Activated T-helper 1 cell treated with Interleukin-2 at 50 U/mL for 16 hours (primary cell): Measurements from ENCODE around the gene TNPO3.
"Not testable (repeated sequence)": the region's sequence is repeated elsewhere in the genome, so short reads cannot be mapped to it uniquely, and the experiment has no call there.

Experiments
- DNase-seq: peaks from one replicate; pipeline ENCODE4 v3.0.0-alpha.2; 2020; ENCODE audit warnings: low read depth

TNPO3 gene

DNA sequence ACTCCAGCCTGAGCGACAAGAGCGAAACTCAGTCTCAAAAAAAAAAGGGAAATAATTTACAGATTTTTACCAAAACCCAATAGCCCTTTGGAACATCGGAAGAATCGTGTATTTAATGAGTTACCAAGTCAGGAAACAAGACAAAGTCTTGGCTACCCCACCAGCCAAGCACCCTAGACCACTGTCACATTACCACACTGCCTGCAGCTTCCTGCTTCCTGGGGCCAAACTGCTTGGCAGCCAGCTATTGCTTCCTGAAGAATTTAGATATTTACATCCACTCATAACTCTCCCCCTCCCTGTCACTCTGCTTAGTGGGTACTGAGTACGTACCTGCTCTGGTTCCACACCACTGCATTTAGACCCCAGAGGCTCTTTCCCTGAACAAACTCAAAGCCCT lies 14.1 kb upstream of the TNPO3 start:
- DNase-seq = no peak

DNA sequence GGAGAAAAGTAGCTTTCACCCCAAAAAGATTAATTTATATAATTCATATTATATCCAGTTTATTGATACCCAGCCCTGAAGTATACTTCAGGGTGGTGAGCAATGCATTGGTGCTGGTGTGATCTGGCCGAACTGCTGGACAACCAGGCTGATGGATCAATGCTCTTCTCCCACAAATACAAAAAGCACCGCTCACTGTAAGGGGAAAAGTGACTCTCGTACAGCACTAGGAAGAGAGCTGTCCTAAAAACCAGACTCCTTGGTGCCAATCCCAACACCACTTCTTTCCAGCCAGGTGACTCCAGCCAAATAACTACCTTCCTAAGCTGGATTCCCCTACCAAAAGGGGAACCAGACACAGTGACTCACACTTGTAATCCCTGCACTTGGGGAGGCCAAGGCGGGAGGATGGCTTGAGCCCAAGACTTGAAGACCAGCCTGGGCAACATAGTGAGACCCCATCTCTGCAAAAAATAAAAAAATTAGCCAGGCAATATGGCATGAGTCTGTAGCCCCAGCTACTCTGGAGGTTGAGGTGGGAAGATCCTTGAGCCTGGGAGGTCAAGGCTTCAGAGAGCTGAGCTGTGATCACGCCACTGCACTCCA lies 13.1 kb upstream of the TNPO3 start:
- DNase-seq = no peak

DNA sequence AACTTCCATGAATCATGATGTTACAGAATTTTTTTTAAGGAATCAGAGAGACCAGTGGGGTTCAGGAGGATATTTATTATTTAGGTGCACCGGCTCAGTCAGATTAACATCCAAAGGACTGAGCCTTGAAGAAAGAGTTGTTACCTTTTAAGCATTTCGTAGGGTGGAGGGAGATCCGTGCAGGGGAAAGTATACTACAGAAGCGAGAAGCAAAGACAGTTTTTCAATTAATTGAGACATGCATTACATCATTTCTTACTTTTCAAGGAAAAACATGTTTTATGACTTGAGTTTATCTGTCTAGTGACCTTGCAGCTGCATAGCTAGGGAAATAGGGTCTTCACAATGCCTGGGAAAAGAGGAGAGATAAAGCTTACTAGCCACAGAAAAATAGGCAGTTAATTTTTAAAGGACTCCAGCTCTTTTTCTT lies 12.2 kb upstream of the TNPO3 start:
- not testable (repeated sequence) for DNase-seq

DNA sequence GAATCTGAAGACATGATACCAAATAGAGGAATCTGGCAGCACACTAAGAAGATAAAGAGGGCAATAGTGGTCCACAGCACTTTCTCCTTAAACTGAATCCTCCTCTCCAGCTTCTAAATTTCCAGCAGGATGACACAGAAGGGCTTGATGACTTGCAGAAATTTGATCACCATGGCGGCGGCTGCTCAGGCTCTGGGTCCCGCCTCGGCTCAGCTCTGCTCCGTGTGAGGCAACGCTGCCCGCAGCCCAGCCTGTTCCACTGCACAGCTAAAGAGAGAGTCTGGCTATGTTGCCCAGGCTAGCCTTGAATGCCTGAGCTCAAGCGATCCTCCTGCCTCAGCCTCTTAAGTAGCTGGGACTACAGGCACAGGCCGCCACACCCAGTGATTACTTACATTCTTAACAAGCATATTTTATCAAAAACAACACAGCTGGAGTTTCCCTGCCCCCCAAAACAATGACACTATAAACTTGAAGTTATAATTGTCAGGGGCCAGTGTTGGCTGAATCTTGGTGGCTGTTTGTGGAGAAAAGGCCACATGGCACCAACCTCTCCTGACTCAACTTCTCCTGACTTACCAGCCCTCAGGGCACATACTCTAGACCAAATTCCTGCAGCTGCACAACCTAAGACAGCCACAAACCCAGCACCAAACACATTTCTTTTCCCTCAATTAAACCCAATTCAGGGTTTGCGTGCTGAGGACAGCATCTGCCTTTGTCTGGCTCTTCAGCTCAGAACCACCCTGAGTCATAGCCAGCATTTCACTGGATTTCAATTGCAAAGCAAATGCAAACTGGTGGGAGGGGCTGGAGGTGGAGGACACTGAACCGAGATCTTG lies 11.6 kb upstream of the TNPO3 start:
- no peak for DNase-seq

DNA sequence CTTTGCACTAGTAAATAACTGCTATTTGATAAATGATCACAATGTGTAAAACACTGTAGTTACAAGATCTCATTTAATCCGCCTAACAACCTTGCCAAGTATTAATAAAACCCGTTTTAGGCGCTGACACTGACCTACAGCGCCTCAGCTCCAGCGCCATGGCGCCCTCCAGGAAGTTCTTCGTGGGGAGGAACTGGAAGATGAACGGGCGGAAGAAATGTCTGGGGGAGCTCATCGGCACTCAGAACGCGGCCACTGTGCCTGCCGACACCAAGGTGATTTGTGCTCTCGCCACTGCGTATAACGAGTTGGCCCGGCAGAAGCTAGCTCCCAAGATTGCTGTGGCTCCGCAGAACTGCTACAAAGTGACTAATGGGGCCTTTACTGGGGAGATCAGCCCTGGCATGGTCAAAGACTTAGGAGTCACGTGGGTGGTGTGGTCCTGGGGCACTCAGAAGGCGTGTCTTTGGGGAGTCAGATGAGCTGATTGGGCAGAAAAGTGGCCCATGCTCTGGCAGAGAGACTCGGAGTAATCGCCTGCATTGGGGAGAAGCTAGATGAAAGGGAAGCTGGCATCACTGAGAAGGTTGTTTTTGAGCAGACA lies 1.1 kb upstream of the TNPO3 start:
- no peak for DNase-seq

DNA sequence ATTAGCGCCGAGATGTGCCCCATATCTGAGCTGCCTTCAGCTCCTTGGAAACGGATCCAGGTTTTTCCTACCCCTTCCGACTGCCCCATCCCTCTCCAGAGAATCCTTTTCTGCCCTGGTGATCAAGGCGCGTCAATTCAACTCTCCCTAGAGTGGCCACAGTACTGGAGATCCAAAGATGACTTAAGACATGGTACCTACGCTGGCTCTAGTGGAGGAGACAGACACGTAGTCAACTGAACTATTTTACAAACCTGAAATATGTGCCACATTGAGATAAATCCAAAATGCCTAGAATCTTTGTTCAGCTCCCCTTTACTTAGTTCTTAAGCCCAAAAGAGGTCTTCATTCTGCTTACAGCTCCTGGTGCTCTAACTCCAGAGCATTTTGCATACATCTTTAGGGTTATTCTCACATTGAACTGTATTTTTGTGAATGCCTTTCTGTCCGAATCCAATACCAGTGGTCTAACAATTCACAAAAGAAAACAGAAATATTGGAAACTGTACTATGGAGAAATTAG lies 444 bp upstream of the TNPO3 start:
- no peak for DNase-seq

DNA sequence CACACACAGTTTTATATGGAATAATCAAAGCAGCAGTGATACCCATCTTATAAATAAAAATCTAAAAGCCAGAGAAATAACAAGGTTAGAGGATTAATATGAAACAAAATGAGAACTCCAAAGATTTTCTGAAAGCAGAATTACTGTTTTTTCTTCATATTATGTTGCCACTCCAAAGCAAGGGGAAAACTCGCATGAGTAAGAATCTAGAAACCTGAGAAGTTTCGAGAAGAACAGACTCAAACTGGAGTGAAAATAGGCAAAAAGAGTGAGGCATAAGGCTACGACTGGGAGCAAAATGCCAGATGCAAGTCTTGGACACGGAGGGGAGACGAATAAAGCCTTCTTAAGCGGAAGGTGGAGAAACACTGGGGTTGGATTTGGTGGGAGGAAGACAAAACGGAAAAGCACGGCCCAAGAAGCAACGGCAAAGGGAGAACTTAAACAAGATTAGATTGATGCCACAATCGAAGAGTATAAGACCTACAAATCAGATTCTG lies 923 bp downstream of the TNPO3 start:
- no peak for DNase-seq

DNA sequence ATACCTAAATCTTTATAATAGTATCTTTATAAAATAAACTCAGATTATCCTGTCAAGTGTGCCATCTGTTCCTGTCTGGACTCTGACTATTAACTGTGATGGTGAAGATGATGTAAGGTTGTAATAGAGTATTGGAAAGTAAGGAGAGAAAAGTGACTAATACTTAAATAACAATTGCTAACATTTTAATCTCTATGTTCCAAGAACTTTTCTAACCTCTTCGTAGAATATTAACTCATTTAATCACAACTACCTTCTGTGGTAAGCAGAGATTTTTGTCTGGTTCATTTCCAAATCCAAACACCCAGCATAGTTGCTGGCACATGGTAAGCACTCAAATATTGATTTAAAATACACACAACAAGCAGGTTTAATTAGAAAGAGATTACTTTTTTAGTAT lies 2.5 kb downstream of the TNPO3 start:
- DNase-seq = no peak

DNA sequence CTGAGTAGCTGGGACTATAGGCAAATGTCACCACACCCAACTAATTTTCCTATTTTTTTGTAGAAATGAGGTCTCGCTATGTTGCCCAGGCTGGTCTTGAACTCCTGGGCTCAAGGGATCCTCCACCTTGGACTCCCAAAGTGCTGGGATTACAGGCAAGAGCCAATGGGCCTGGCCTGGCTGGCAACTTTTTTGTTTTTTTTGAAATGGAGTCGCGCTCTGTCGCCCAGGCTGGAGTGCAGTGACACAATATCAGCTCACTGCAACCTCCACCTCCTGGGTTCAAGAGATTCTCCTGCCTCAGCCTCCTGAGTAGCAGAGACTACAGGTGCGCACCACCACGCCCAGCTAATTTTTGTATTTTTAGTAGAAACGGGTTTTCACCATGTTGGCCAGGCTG lies 3.5 kb downstream of the TNPO3 start:
- not testable (repeated sequence) for DNase-seq

DNA sequence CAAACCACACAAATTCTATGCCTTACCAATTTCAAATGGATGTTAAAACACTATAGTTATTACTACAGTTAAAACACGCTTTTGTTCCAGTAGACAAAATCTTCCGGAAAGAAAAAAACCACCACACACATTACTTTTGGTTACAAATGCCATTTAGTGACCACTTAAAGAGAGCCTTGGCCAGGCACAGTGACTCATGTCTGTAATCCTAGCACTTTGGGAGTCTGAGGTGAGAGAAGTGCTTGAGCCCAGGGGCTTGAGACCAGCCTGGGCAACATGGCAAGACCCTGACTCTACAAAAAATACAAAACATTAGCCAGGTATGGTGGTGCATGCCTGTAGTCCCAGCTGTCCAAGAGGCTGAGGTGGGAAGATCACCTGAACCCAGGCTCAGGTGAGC lies 7.2 kb downstream of the TNPO3 start:
- DNase-seq = no peak

DNA sequence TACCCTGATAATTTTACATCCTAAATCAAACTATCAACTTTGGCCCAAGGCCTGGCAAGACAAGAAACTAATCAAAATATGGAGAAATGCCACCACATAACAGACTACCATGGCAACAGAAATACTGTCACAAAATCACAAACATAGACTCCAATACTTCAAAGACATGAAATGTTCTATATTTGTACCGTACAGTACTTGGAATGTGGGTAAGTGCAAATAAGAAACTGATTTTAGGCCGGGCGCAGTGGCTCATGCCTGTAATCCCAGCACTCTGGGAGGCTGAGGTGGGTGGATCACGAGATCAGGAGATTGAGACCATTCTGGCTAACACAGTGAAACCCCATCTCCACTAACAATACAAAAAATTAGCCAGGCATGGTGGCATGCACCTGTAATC lies 9.2 kb downstream of the TNPO3 start:
- DNase-seq = no peak

DNA sequence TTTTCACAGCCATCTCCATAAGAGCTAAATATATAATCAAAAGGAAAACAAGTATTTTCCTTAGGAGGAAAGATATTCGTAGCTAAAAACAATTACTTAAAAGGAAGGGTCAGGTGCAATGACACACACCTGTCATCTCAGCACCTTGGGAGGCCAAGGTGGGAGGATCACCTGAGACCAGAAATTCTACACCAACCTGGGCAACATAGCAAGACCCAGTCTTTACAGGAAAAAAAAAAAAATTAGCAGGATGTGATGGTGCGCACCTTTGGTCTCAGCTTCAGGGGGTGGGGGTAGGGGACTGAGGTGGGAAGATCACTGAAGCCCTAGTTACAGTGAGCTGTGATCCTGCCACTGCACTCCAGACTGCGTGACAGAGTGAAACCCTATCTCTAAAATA lies 11.9 kb downstream of the TNPO3 start:
- DNase-seq = no peak

DNA sequence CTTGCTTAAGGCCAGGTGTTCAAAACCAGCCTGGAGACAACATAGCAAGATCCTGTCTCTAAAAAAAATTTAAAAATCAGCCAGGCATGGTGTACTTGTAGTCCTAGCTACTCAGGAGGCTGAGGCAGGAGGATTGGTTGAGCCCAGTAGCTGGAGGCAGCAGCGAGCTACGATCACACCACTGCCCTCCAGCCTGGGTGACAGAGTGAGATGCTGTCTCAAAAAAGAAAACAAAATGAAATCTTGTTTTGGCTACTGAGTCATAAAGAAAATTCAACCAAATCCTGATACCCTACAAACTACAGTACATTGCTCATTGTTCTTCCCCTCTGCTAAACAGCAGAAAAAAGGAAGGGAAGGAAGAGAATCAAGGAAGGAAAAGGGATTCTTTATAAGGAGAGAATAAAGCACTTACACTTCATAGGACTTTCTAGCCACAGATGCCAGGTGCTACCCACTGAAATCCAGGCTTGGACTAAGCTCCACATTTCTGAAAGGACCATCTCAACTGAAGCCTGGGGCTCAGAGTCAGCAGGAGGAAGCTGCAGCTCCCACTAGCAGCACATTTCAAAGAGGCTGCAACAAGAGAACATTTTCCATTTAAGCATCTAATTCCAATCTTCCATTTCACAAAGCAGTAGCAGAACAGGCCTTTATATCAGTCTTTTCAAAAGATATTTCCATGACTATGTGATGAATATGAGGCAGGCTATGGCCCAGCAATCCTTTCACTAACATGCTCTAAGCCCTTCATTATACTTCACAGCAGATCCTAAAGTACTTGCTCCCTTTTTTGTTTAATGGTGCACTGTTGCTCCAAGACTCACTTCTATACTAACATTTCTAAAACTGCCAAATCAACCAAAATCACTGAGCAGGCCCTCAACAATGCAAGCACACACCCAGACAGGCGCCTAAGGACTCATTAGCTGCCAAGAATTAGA lies 13.5 kb downstream of the TNPO3 start:
- no peak for DNase-seq

DNA sequence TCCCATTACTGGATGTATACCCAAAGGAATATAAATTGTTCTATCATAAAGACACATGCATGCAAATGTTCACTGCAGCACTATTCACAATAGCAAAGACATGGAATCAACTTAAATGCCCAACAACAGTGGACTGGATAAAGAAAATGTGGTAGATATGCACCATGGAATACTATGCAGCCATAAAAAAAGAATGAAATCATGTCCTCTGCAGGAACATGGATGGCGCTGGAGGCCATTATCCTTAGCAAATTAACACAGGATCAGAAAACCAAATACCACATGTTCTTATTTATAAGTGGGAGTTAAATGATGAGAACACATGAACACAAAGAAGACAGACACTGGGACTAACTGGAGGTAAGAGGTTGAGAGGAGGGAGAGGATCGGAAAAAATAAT lies 16.4 kb downstream of the TNPO3 start:
- DNase-seq = not testable (repeated sequence)

DNA sequence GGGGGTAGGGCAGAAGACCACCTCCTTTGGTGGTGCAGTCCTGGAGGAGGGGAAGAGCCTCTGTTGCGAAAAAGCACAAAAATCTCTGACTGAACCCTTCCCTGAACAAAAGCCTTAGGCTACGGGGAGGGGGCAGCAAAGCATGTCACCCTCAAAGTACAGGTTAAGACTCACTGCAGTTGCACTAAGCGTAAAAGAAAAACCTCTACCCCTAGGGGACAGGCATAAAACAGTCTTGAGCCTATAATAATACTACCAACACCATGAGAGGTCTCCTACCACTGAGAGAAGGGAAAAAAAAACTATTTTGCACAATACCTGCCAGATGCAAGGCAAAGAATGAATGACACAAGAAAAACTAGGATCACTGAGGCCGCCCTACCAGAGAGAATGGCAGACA lies 17.3 kb downstream of the TNPO3 start:
- no peak for DNase-seq

DNA sequence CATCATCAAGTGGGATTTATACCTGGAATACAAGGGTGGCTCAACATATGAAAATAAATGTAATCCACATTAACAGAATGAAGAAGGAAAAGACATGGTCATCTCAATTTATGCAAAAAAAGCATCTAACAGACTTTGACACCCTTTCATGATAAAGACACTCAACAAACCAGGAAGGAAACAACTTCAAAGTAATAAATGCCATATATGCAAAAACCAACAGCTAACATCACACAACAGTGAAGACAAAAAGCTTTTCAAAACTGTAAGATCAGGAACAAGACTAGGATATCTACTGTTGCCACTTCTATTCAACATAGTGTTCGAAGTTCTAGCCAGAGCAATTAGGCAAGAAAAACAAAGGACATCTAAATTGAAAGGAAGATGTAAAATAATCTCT lies 22.9 kb downstream of the TNPO3 start:
- DNase-seq = no peak

DNA sequence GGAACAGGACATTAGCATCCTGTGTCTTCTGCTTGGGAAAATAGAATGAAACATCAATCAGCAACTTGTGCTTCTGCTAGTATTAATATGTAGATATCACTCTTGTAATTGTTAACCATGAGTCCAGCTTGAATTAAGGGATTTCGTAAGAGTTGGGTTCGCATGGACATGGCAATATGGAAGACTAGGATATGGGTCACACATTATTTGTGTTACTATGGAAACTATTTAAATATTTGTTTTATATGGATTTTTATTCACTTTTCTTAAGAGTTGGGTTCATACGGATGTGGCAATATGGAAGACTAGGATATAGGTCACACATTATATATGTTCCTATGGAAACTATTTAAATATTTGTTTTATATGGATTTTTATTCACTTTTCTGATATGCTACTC lies 24.5 kb downstream of the TNPO3 start:
- DNase-seq = no peak

DNA sequence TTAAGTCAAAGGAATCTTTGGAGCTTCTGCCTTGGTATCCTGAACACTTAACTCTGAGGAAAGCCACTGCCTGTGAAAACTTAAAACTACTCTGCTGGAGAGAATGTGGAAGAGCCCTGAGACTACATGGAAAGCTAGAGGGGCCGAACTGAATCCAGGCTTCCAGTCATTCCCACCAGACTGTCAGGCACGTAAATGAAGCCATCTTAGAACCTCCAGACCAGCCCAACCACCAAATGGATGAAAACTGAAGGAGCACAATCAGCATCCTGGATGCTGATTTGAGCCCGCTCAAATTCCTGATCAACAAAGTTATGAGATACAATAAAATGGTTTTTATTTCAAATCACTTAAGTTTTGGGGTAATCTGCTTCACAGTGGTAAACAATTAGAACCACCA lies 30.8 kb downstream of the TNPO3 start:
- DNase-seq = no peak

DNA sequence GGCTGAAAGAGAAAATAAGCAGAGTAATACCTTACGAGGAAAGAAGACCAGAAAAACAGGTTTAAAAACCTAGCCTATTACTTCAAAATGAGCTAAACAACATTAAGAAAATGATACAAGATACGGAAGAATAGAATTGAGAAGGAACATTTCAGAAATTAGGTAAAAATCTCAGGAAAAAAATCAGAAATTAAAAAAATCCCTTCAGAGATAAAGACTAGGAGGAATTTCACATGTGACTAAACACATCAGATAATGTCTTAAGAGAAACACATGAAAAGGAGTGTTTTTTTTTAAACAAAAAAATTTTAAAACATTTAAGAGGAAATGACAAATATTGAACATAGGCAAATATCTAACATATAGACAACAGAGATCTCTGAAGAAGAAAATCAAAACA lies 33.3 kb downstream of the TNPO3 start:
- DNase-seq = no peak

DNA sequence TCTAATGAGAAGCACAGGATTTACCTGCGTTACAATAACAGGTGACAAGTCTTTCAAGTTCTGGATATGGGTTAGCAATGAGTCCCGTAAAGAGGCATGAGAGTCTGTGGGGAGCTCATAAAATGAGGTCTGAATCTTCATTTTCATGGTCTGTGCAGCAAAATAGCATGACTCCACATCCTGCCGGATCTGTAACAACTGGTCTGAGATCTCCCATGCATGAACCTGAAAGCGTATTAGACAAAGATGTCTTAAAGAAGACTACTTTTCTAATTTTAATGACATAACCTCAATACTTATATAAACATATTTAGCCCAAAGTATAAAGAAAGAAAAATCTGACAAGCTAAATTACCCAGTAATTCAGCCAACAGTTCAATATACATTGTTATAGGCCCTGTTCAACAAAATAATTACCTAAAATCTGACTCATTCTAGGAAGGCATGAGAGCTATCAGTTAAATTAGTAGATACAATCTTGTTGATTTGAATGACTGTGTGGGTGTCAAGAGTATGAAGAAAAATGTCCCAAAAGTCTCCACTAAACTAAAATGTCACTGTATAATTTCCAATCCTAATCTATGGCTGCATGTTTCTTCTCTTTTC lies 36.9 kb downstream of the TNPO3 start:
- no peak for DNase-seq

DNA sequence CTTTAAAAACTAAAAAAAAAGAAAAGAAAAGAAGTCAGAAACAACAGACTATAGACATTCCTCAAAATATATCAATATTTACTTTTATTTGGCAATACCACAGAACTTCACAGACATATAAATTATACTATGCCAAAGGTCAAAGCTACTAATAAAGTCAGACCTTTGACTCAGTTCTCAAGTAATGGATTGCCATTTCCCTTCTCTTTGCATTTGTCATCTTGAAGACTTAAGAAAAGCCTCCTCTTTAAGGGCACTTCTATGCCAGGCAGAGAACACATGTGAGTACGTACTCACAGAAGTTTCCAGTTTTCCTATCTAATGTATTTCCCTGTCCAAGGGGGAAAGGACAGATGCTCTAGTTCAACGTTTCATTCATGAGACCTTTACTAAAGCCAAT lies 37.6 kb downstream of the TNPO3 start:
- no peak for DNase-seq
